K562 (cell line): Measurements from ENCODE around the gene WDR93.

Source experiments
- ZNF639 ChIP-seq, 2 experiments: fragments of 200-800 bp in 1 of 2; sonication (Bioruptor generic) in 1 of 2; sonication (generic) in 1 of 2; formaldehyde crosslinking in 1 of 2; IDR thresholded peaks in 1 of 2; conservative IDR thresholded peaks in 1 of 2; 2 replicates each; pipeline versions ENCODE4 v1.5.0 to v1.6.1; 2016 to 2020; ENCODE audit warnings: missing compliant biosample characterization in 1 of 2, missing genetic modification characterization in 1 of 2, missing genetic modification reagents in 1 of 2
- TF ChIP-seq, protein P1 (sequence below): fragments of 250-450 bp; sonication (Bioruptor Pico); IDR thresholded peaks from 2 replicates; pipeline ENCODE4 v1.9.0; 2021; ENCODE audit warnings: mild to moderate bottlenecking, inconsistent platforms
- TF ChIP-seq, protein P2 (sequence below), 2 experiments: fragments of 450-650 bp in 1 of 2; IDR thresholded peaks; 2 replicates each; pipeline ENCODE4 v1.6.1; 2011 to 2017; ENCODE audit warnings: low read depth in 2 of 2, antibody characterized with exemption in 1 of 2, borderline replicate concordance in 1 of 2, low read length in 1 of 2, mild to moderate bottlenecking in 1 of 2, mixed read lengths in 1 of 2; ENCODE audit not compliant: control insufficient read depth in 1 of 2

DNA sequence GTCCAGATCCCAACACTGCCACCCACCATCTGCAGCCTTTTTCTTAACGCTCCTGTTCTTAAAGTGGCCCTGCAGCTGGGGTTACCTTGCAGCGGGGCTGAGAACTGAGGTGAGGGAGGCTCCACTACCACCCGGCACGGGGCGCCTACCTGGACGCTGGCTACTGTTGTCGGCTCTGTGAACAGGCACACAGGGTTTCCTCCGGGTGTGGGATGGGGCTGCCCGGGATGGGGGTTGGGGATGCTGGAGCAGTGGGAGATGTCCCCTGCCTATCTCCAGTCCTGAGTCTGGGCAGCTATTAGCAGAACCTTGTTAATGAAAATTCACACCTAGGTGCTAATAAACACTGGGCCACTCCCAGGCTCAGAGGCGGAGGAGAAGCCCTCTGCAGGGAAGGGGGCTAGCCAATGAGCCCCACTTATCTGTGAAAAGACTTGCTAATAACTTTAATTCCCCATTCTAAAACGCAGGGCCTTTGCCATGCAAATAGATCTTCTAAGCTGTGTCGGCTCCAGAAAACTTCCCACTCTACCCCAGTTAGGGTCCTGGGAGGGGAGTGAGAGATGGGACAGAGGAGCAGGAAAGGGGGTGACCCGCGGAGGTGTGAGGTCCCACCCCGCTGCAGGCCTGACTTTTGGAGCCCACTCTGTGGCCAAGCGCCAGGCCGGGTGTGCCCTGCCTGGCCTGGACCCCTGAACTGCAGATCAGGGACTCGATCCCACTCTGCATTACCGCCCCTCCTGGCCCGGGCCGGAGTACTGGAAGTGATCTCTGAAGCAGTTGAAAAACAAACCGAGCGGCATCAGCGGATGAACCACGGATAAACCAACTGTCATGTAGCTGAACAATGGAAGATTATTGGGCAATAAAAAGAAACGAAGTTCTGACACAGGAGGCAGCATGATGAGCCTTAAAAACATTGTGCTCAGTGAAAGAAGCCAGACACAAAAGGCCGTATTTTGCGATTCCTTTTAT lies 57.4 kb downstream of the WDR93 start:
- TF ChIP-seq ZNF639 (CRISPR knock-in tag; conservative IDR thresholded peaks at IDR 0.05 in 1 of 2, IDR thresholded peaks at IDR 0.05 in 1 of 2): no peak
- TF ChIP-seq, protein P1, sequence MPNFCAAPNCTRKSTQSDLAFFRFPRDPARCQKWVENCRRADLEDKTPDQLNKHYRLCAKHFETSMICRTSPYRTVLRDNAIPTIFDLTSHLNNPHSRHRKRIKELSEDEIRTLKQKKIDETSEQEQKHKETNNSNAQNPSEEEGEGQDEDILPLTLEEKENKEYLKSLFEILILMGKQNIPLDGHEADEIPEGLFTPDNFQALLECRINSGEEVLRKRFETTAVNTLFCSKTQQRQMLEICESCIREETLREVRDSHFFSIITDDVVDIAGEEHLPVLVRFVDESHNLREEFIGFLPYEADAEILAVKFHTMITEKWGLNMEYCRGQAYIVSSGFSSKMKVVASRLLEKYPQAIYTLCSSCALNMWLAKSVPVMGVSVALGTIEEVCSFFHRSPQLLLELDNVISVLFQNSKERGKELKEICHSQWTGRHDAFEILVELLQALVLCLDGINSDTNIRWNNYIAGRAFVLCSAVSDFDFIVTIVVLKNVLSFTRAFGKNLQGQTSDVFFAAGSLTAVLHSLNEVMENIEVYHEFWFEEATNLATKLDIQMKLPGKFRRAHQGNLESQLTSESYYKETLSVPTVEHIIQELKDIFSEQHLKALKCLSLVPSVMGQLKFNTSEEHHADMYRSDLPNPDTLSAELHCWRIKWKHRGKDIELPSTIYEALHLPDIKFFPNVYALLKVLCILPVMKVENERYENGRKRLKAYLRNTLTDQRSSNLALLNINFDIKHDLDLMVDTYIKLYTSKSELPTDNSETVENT: no peak
- TF ChIP-seq, protein P2, sequence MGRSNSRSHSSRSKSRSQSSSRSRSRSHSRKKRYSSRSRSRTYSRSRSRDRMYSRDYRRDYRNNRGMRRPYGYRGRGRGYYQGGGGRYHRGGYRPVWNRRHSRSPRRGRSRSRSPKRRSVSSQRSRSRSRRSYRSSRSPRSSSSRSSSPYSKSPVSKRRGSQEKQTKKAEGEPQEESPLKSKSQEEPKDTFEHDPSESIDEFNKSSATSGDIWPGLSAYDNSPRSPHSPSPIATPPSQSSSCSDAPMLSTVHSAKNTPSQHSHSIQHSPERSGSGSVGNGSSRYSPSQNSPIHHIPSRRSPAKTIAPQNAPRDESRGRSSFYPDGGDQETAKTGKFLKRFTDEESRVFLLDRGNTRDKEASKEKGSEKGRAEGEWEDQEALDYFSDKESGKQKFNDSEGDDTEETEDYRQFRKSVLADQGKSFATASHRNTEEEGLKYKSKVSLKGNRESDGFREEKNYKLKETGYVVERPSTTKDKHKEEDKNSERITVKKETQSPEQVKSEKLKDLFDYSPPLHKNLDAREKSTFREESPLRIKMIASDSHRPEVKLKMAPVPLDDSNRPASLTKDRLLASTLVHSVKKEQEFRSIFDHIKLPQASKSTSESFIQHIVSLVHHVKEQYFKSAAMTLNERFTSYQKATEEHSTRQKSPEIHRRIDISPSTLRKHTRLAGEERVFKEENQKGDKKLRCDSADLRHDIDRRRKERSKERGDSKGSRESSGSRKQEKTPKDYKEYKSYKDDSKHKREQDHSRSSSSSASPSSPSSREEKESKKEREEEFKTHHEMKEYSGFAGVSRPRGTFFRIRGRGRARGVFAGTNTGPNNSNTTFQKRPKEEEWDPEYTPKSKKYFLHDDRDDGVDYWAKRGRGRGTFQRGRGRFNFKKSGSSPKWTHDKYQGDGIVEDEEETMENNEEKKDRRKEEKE (IDR thresholded peaks at IDR 0.05; ENCODE audit: borderline replicate concordance in 1 of 2, control insufficient read depth in 1 of 2, low read depth in 2 of 2, low read length in 1 of 2): no peak
